ENCODE data around the gene DIPK1B.

- no peak for TF ChIP-seq CTCF (conservative IDR thresholded peaks at IDR 0.05; ENCODE audit: low read depth, low read length)
- no peak for TF ChIP-seq EZH2 (IDR thresholded peaks at IDR 0.05; ENCODE audit: low read length, unreplicated experiment)
Measured at GRCh38 chr9:136709454-136710109, 2.8 kb upstream of the DIPK1B start.
